NCI-H1930 (cell line): ENCODE data around the gene GFRAL.

Experiments
- DNase-seq, 2 experiments: peaks; one replicate each; lab custom pipeline; 2025; lab: John Stamatoyannopoulos, UW

GFRAL gene

GRCh38 chr6:55433446-55434130 lies 106.3 kb downstream of the GFRAL start:
- no peak for DNase-seq

- DNase-seq: no peak
These were observed 109.9 kb downstream of the GFRAL start for GRCh38 chr6:55437141-55437540.

GRCh38 chr6:55438203-55438602 lies 110.9 kb downstream of the GFRAL start:
- no peak for DNase-seq

GRCh38 chr6:55443238-55444134 lies 116.2 kb downstream of the GFRAL start:
- no peak for DNase-seq

GRCh38 chr6:55445648-55446204 lies 118.5 kb downstream of the GFRAL start:
- peak in 1 of 2 experiments; percentile 28 for DNase-seq

GRCh38 chr6:55447891-55448290 lies 120.6 kb downstream of the GFRAL start:
- no peak for DNase-seq

GRCh38 chr6:55448451-55448850 lies 121.2 kb downstream of the GFRAL start:
- DNase-seq: no peak

- no peak for DNase-seq
These were observed 122.0 kb downstream of the GFRAL start for GRCh38 chr6:55449225-55449624.

- DNase-seq: no peak
These were observed 122.7 kb downstream of the GFRAL start for GRCh38 chr6:55450005-55450404.
